Measurements from ENCODE around the gene CDNF.

DNA sequence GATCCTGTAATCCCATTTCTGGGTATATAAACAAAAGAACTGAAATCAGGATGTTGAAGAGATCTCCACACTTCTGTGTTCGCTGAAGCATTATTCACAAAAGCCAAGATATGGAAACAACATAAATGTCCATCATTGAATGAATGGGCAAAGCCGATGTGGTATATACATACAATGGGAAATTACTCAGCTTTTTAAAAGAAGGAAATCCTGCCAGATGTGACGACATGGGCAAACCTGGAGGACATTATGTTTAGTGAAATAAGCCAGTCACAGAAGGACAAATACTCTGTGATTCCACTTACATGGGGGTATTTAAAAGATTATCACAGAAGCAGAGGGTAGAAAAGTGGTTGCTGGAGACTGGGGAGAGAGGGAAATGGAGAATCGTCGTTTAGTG lies 39.2 kb downstream of the CDNF start:
- TF ChIP-seq POLR2AphosphoS5 (IDR thresholded peaks at IDR 0.05; ENCODE audit: low read depth, low read length) (no peak), SIN3A (IDR thresholded peaks at IDR 0.05; ENCODE audit: borderline replicate concordance, insufficient read depth, low read length) (no peak), TAF1 (IDR thresholded peaks at IDR 0.05; ENCODE audit: borderline replicate concordance, insufficient read depth, low read length) (no peak), REST (IDR thresholded peaks at IDR 0.05; ENCODE audit: insufficient read depth in 1 of 2, low read depth in 2 of 2, low read length in 2 of 2) (no peak), FOXP2 (optimal IDR thresholded peaks at IDR 0.05; ENCODE audit: borderline replicate concordance, extremely low read depth, extremely low read length, insufficient read depth) (no peak)

Measured in PFSK-1 (cell line).